Esophagus (tissue), 2 donors: ENCODE data around the gene ITPRID1. TPM values are rescaled to one million over a fixed set of nuclear protein-coding genes. Genes with fewer than 3 reads are reported as not detected.

Experiments used
- H3K27ac ChIP-seq, 2 donors: one replicate each; pipeline ENCODE4 v1.5.1; 2013; ENCODE audit warnings: low read depth in 2 of 2, mild to moderate bottlenecking in 2 of 2, inconsistent platforms in 1 of 2, low read length in 1 of 2, moderate library complexity in 1 of 2
- H3K27me3 ChIP-seq, 2 donors: one replicate each; pipeline ENCODE4 v1.6.1; 2013; ENCODE audit warnings: low read length in 2 of 2, control low read depth in 1 of 2, mild to moderate bottlenecking in 1 of 2; ENCODE audit not compliant: insufficient read depth in 2 of 2, control insufficient read depth in 1 of 2
- H3K36me3 ChIP-seq, 2 donors: one replicate each; pipeline ENCODE4 v1.6.1; 2013; ENCODE audit warnings: low read length in 1 of 2; ENCODE audit not compliant: control insufficient read depth in 2 of 2, insufficient read depth in 2 of 2
- H3K4me1 ChIP-seq, 2 donors: one replicate each; pipeline ENCODE4 v1.6.1; 2013; ENCODE audit warnings: low read length in 1 of 2; ENCODE audit not compliant: control insufficient read depth in 2 of 2, insufficient read depth in 2 of 2
- H3K4me3 ChIP-seq, 2 donors: one replicate each; pipeline ENCODE4 v1.5.1; 2013; ENCODE audit warnings: low read length in 2 of 2, mild to moderate bottlenecking in 2 of 2, low read depth in 1 of 2, moderate library complexity in 1 of 2
- H3K9me3 ChIP-seq, 2 donors: one replicate each; pipeline ENCODE4 v1.6.1; 2013; ENCODE audit warnings: mild to moderate bottlenecking in 2 of 2, low read depth in 1 of 2, low read length in 1 of 2, moderate library complexity in 1 of 2; ENCODE audit not compliant: control insufficient read depth in 2 of 2, insufficient read depth in 1 of 2
- WGBS, 2 donors: extraction: QIAGEN DNeasy Blood & Tissue Kit; methylation state at CpG; one replicate each; pipeline ENCODE4 v1.1.7; 2013; 5-methylcytosine and 5-hydroxymethylcytosine counted together
- polyA plus RNA-seq, 2 donors: library from polyadenylated mRNA; stranded (reverse); fragments of 200-250 nt; gene quantifications; one replicate each; pipeline ENCODE4 v1.2.3, GENCODE V29; 2013
- donor health status: healthy with polysubstance abuse.
- donor health status: Bipolar disorder and iron deficiency.

Gene ITPRID1
- polyA plus RNA-seq, 2 donors: not detected

DNA sequence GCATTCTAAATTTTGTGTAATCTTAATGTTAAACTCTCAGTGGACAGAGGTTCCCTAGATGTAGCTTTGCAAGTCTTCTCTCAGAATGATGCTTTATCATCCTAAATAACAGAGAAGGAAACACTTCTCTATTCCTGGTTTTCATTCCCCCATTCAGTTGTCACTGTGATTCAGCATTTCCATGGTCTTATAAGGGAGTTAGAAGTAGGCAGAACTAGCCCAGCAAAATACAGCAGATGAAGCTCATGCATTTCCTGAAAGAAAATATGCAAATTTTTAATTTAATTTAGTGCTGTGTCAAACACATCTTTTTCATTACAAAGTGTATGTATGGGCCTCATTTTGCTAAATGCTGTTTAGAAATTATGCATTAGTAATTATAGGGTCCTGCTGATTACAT is 70.1 kb downstream of the ITPRID1 start:
- Histone ChIP-seq H3K27me3 (no peaks in the 10 kb centered on the region), H3K36me3 (no peaks in the 10 kb centered on the region), H3K9me3 (no peaks in the 10 kb centered on the region), H3K27ac (no peak overlapping the region), H3K4me3 (no peak overlapping the region), H3K4me1 (no peaks in the 10 kb centered on the region)

DNA sequence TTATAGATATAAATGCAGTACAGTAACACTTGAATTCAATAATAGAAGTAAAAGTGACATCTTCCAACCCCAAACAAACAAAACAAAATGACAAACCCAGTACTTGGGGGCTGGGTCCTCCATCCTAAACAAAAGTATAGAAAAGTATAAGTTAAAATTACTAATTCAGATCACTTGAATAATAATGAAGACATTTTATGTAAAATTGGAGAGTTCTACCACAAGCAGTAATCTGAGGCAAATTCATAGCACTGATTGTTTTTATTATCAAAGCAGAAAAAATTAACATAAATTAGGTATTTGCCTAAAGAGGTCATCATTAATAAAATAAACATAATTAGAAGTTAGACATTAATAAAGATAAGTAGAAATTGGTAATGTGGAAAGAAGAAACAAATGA is 81.5 kb downstream of the ITPRID1 start:
- Histone ChIP-seq H3K27me3 (no peaks in the 10 kb centered on the region), H3K4me3 (no peak overlapping the region), H3K9me3 (no peaks in the 10 kb centered on the region), H3K27ac (no peak overlapping the region), H3K36me3 (no peaks in the 10 kb centered on the region), H3K4me1 (no peaks in the 10 kb centered on the region)

DNA sequence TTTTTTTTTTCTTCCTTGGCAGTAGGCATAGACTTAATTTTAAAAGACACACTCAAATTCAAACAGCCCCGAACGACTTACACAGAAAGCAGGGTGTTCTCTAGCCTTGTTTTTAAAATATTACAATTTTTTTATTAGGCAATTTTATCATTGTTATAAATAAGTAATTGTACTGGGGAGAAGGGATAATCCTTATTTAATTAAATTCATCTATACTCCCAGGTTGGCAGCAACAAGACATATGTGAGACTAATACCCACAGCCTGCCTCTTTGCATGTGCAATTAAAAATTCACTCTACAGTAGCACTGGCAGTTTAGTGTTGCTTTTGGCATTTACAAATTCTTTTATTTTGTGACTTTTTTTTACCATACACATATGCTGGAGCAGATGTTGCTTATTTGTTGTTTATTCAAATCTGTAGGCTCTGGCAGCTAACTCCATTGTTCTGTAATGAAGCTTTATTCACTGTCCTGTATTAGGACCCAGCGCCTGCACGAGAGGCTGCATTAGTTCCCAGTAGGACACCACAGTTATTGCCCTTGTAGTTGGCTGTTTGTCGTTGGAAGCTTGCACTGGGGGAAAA is 88.2 kb downstream of the ITPRID1 start:
- no peaks in the 10 kb centered on the region for H3K4me1 ChIP-seq
- 74 to 76% methylated on average over 5 of the region's 5 CpGs for WGBS, 2 donors
- H3K4me3 ChIP-seq: no peak overlapping the region
- H3K36me3 ChIP-seq: no peaks in the 10 kb centered on the region
- H3K27ac ChIP-seq: no peak overlapping the region
- no peaks in the 10 kb centered on the region for H3K27me3 ChIP-seq
- no peaks in the 10 kb centered on the region for H3K9me3 ChIP-seq

DNA sequence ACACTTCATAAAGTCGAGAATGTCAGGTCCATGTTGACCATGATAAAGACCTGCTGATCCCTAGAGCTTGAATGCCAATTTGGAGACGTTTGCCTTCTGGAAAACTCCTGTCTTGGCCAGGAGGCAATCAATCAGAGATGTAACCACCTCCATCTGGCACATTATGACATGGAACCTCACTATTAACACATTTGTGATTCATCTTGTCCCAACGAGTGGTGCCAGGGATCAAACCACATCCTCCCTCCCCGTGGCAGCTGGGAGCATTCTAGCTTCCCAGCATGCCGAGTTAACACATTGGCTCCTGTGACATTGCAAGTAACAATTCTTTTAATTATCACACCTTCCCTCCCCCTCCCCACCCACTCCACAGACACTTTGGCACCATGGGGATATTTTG is 89.2 kb downstream of the ITPRID1 start:
- Histone ChIP-seq H3K27ac (no peak overlapping the region), H3K36me3 (no peaks in the 10 kb centered on the region), H3K4me1 (no peaks in the 10 kb centered on the region), H3K4me3 (no peak overlapping the region), H3K9me3 (no peaks in the 10 kb centered on the region), H3K27me3 (no peaks in the 10 kb centered on the region)
- 40 to 51% methylated on average over 5 of the region's 5 CpGs for WGBS, 2 donors

DNA sequence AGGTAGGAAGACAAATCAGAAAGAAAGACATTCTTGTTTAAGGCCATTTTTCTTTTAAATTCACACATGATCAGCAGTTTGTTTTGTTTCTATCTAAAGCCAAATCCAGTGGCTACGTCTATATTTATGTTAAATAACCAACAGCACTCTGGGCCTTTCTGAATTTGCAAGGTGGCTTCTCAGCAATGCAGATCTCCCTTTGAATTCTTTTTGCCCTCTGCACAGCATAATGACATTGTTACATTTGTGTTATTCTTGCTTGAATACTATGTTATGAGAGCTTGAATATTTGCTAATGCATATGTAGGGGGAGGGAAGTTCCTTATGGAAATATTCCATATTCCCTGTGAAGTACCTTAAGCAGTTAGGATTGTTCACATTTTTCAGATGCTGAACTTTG is 99.7 kb downstream of the ITPRID1 start:
- H3K4me1 ChIP-seq: no peaks in the 10 kb centered on the region
- WGBS, 2 donors: 60 to 63% methylated on average over 1 of the region's 1 CpG
- H3K27me3 ChIP-seq: no peaks in the 10 kb centered on the region

DNA sequence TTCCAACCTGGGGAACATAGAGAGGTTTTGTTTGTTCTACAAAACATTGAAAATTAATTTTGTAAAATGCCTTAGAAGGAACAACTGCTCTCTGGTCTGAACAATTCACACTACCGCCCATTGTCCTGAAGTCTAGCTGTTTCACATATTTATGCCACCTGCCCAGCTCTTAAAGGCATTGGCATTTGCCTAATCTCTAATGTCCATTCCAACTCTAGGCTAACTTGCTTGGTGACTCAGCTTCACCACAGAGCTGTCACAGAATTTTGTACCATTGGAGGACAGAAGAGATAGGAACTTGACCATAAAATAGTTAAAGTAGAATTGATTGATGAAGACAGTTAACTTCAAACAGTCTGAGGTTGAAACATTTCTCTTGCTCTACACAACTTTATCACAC is 119.6 kb downstream of the ITPRID1 start:
- Histone ChIP-seq H3K36me3 (no peaks in the 10 kb centered on the region), H3K4me3 (no peak overlapping the region), H3K27me3 (no peaks in the 10 kb centered on the region), H3K4me1 (no peaks in the 10 kb centered on the region), H3K9me3 (no peaks in the 10 kb centered on the region), H3K27ac (no peak overlapping the region)
- 81 to 89% methylated on average over 1 of the region's 1 CpG for WGBS, 2 donors

More for the DNA sequence above, 99.7 kb downstream of the ITPRID1 start:
- H3K27ac ChIP-seq: no peak overlapping the region
- H3K36me3 ChIP-seq: no peaks in the 10 kb centered on the region
- no peak overlapping the region for H3K4me3 ChIP-seq
- no peaks in the 10 kb centered on the region for H3K9me3 ChIP-seq

DNA sequence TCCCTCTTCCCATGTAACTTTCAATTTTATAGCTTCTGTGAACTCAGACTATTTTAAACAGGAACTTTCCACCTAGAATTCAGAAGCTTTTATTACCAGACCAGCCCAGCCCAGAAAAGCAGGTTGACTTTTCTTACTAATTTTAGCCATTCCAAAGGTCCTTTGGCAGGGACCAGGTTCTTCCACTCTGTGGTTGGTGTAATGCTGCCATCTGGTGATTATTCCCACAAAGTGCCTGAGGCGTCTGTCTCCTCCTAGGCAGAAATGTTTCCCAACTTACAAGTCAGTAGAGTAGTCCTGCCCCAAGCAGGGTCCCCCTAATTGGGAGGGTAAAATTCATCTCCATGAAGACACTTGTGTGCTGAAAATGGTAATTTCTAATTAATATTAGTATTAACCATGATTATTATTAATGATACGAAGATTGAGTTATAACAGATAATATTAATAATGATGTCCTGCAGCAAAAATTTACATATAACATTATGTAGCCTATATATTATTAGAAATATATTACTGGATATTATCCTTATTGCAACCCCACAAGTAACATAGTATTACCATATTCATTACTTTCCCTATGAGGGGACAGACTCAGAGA is 120.1 kb downstream of the ITPRID1 start:
- 35 to 39% methylated on average over 2 of the region's 2 CpGs for WGBS, 2 donors
- H3K4me3 ChIP-seq: no peak overlapping the region
- no peaks in the 10 kb centered on the region for H3K9me3 ChIP-seq
- H3K4me1 ChIP-seq: no peaks in the 10 kb centered on the region
- no peaks in the 10 kb centered on the region for H3K27me3 ChIP-seq
- no peak overlapping the region for H3K27ac ChIP-seq
- no peaks in the 10 kb centered on the region for H3K36me3 ChIP-seq

DNA sequence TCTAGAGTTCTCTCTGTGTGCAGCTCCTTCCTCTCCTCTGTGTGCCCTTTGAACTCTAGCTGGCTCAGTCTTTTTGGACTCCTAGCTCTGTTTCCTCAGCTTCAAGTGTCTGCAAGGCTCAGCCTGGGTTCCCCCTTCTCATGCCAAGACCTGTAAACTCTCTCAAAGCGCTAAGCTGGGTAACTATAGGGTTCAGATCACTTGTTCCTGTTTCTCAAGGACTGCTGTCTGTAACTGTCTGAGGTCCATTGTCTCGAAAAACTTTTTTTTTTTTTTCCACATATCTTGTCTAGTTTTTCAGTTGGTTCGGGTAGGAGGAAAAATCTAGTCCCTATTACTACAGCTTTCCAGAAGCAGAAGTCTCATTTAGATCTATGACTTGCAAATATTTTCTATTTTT is 126.5 kb downstream of the ITPRID1 start:
- Histone ChIP-seq H3K27ac (no peak overlapping the region), H3K4me3 (no peak overlapping the region), H3K27me3 (no peaks in the 10 kb centered on the region), H3K4me1 (no peaks in the 10 kb centered on the region), H3K9me3 (no peaks in the 10 kb centered on the region), H3K36me3 (no peaks in the 10 kb centered on the region)
- 69 to 73% methylated on average over 3 of the region's 3 CpGs for WGBS, 2 donors

DNA sequence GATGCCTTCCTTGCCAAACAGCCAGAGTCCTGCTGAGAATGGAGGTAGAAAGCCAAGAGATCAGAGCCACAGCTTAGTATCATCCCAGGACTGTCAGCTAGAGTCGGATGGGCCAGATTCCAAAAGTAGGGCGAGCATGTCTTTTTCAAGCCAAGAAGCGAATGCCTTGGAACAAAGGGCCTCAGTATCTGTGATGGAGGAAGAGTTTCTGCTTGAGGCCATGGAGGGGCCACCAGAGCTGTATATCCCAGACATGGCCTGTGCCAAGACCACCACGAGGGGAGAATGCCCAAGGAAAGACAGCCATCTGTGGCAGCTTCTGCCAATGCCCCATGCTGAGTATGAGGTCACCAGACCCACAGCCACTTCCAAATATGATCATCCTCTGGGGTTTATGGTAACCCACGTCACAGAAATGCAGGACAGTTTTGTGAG is 128.8 kb downstream of the ITPRID1 start:
- no peaks in the 10 kb centered on the region for H3K9me3 ChIP-seq
- WGBS, 2 donors: 25 to 40% methylated on average over 5 of the region's 5 CpGs
- no peaks in the 10 kb centered on the region for H3K27me3 ChIP-seq
- no peaks in the 10 kb centered on the region for H3K4me1 ChIP-seq
- no peak overlapping the region for H3K4me3 ChIP-seq
- H3K36me3 ChIP-seq: no peaks in the 10 kb centered on the region
- no peak overlapping the region for H3K27ac ChIP-seq

DNA sequence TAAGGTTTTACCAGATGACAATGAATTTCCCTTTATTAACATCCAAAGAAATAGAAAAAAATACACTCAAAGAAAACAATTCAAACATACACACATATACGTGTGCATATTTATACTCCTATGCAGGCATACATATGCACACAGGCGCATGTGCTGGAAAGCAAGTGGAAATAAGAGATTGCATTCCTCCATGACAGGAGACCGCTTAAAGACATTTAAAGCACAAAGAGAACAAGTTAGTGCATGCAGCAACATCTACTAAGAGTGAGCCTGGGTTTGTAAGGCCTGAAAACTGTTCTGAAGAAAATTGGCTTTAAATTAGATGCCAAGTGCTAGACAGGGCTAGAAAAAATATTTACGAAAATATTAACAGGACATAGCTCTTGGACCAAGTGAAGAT is 133.1 kb downstream of the ITPRID1 start:
- Histone ChIP-seq H3K36me3 (no peaks in the 10 kb centered on the region), H3K27ac (no peak overlapping the region), H3K9me3 (no peaks in the 10 kb centered on the region), H3K4me1 (no peaks in the 10 kb centered on the region), H3K4me3 (no peak overlapping the region), H3K27me3 (no peaks in the 10 kb centered on the region)
- WGBS, 2 donors: 53 to 68% methylated on average over 4 of the region's 4 CpGs
